Osteoblast (primary cell): ENCODE measurements around the gene NTRK2. TPM values are rescaled to one million over a fixed set of nuclear protein-coding genes. Genes with fewer than 3 reads are reported as not detected.

Source experiments
- DNase-seq: peaks from one replicate; pipeline ENCODE4 v3.0.0; 2011; ENCODE audit warnings: low spot score, mixed read lengths; ENCODE audit not compliant: insufficient read length; ENCODE audit errors: missing footprints
- H2AFZ ChIP-seq: 2 replicates; pipeline ENCODE4 v1.6.0; 2011; ENCODE audit warnings: mild to moderate bottlenecking, low read length
- H3K27ac ChIP-seq: 2 replicates; pipeline ENCODE4 v1.5.1; 2011; ENCODE audit warnings: mild to moderate bottlenecking, low read depth, low read length, moderate library complexity
- H3K27me3 ChIP-seq: 2 replicates; pipeline ENCODE4 v1.6.0; 2012; ENCODE audit warnings: mild to moderate bottlenecking, control low read depth, inconsistent platforms, low read length, moderate library complexity; ENCODE audit not compliant: insufficient read depth
- H3K36me3 ChIP-seq: 2 replicates; pipeline ENCODE4 v1.5.1; 2011; ENCODE audit warnings: mild to moderate bottlenecking, low read length, control low read depth, moderate library complexity; ENCODE audit not compliant: insufficient read depth
- H3K4me1 ChIP-seq: 2 replicates; pipeline ENCODE4 v1.5.1; 2011; ENCODE audit warnings: mild to moderate bottlenecking, low read length, control low read depth, moderate library complexity; ENCODE audit not compliant: insufficient read depth
- H3K4me2 ChIP-seq: 2 replicates; pipeline ENCODE4 v1.6.0; 2011; ENCODE audit warnings: mild to moderate bottlenecking, low read length; ENCODE audit not compliant: insufficient read depth
- H3K4me3 ChIP-seq: fragments of 200-600 bp; sonication (generic); 3 replicates; pipeline ENCODE4 v1.5.1; 2012; ENCODE audit warnings: mild to moderate bottlenecking, low read length, inconsistent platforms; ENCODE audit not compliant: insufficient read depth
- H3K79me2 ChIP-seq: 2 replicates; pipeline ENCODE4 v1.6.0; 2012; ENCODE audit warnings: mild to moderate bottlenecking, low read length, control low read depth, inconsistent platforms; ENCODE audit not compliant: insufficient read depth
- H3K9me3 ChIP-seq: 2 replicates; pipeline ENCODE4 v1.5.1; 2011; ENCODE audit warnings: low read depth, low read length, control low read depth
- H4K20me1 ChIP-seq: 2 replicates; pipeline ENCODE4 v1.6.0; 2012; ENCODE audit warnings: mild to moderate bottlenecking, low read length, control low read depth; ENCODE audit not compliant: insufficient read depth
- total RNA-seq: library from RNA; depleted of rRNA; stranded (reverse); fragments of >200 nt; gene quantifications from 2 replicates; pipeline ENCODE4 v1.2.3, GENCODE V29; 2012
- TF ChIP-seq, protein P1 (sequence below): IDR thresholded peaks from 2 replicates; pipeline ENCODE4 v1.5.1; 2011; ENCODE audit warnings: mild to moderate bottlenecking, low read depth, low read length, moderate library complexity; ENCODE audit errors: extremely low read depth

NTRK2 gene
- total RNA-seq, 1 donor: 3.3 TPM

DNA sequence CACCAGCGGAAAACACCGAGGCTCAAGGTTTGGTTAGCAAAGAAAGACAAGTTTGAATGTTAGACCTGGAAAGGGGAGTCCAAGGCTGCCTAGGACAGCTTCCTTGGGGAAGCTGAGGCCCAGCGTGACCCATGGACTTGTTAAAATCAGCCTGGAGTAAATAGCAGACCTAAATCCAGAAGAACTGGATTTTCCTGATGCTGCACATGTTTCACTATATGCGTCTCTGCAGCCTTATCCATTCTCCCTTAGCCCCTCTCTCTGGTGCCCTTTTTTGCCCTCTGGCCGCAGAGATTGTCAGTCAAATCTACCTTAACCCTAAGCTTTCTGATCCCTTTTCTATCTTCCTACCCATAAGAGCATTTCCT, 119.9 kb downstream of the NTRK2 start:
- Histone ChIP-seq H3K36me3 (no peaks in the 10 kb centered on the region), H3K79me2 (no peaks in the 10 kb centered on the region), H3K4me1 (no peaks in the 10 kb centered on the region), H3K9me3 (no peaks in the 10 kb centered on the region), H3K4me3 (no peak overlapping the region), H3K27ac (no peak overlapping the region), H2AFZ (no peak overlapping the region), H3K27me3 (no peaks in the 10 kb centered on the region), H3K4me2 (no peak overlapping the region), H4K20me1 (no peaks in the 10 kb centered on the region)
- TF ChIP-seq, protein P1, sequence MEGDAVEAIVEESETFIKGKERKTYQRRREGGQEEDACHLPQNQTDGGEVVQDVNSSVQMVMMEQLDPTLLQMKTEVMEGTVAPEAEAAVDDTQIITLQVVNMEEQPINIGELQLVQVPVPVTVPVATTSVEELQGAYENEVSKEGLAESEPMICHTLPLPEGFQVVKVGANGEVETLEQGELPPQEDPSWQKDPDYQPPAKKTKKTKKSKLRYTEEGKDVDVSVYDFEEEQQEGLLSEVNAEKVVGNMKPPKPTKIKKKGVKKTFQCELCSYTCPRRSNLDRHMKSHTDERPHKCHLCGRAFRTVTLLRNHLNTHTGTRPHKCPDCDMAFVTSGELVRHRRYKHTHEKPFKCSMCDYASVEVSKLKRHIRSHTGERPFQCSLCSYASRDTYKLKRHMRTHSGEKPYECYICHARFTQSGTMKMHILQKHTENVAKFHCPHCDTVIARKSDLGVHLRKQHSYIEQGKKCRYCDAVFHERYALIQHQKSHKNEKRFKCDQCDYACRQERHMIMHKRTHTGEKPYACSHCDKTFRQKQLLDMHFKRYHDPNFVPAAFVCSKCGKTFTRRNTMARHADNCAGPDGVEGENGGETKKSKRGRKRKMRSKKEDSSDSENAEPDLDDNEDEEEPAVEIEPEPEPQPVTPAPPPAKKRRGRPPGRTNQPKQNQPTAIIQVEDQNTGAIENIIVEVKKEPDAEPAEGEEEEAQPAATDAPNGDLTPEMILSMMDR: no peak
- DNase-seq: no peak

DNA sequence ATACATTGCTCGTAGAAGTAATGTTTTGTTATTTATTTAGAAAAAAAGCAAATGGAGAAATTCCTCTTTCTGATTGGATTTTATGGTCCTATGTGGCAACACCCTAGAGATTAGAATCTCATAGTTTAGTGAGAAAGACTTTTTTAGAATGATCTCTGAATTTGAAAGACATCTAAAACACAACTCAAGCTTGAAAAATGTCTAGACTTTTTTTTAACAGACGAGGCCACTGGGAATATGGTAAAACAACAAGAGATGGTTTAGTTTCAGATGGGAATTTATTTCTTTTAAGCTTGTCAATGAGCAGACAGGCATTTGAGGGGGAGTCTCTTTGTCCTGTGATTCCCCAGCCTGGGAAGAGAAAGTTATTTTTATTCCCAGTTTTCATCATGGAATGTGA, 122.1 kb downstream of the NTRK2 start:
- no peak for DNase-seq
- Histone ChIP-seq H3K79me2 (no peaks in the 10 kb centered on the region), H3K36me3 (no peaks in the 10 kb centered on the region), H3K27me3 (no peaks in the 10 kb centered on the region), H3K4me2 (no peak overlapping the region), H3K27ac (no peak overlapping the region), H3K4me1 (no peaks in the 10 kb centered on the region), H2AFZ (no peak overlapping the region), H4K20me1 (no peaks in the 10 kb centered on the region), H3K9me3 (no peaks in the 10 kb centered on the region), H3K4me3 (no peak overlapping the region)
- TF ChIP-seq, protein P1: no peak

DNA sequence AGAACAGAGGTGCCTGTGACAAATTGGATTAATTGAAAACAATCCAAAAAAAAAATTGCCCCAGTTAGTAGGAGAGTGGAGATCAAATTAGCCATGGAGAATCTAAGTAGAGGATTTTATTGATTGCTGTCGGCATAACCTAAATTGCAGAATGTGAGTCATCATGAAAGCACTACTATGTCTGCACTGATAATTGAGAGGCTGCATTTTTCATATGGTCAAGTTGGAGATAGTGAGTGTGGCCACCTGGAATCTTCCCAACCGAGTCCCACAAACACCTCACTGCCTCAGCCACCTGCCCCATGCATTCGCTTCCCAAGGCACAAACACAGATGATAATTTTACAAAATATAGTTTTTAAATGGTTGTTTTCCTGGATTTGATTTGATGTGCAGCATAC, 123.7 kb downstream of the NTRK2 start:
- no peaks in the 10 kb centered on the region for H3K36me3 ChIP-seq
- DNase-seq: no peak
- H3K79me2 ChIP-seq: no peaks in the 10 kb centered on the region
- TF ChIP-seq, protein P1: no peak
- no peak overlapping the region for H3K27ac ChIP-seq
- H3K4me2 ChIP-seq: no peak overlapping the region
- no peaks in the 10 kb centered on the region for H4K20me1 ChIP-seq
- no peaks in the 10 kb centered on the region for H3K9me3 ChIP-seq
- H2AFZ ChIP-seq: no peak overlapping the region
- H3K27me3 ChIP-seq: no peaks in the 10 kb centered on the region
- H3K4me1 ChIP-seq: no peaks in the 10 kb centered on the region
- H3K4me3 ChIP-seq: no peak overlapping the region

DNA sequence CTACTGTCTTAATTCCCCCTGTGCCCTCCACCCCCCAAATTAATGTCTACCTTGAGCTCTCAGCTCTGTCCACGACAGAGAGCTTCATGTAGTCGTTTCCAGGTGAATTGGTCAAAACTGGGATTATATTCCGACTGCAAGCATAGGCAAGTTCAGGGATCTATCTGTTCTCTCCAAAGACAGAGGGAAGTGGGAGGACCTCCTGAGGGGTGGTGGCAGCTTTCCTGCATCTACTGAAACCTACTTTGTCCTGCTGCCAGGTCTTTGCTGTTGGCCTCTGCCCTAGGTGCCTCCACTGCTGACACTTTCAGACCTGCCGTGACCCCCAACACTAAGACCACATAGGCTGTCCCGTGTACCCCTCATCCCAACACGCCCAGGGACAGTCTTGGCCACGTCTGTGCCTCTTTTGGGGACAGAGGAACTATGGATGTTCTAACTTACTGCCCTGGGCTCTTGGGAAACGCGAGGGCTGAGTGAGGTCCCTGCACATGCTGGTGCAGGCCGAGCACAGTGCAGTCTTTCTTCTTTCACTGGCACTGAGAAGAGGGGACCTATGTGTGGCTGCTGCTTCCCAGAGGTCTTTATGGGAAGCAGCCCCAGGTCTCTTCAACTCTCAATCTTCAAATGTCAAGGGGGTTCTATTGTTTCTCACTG, 125.6 kb downstream of the NTRK2 start:
- H2AFZ ChIP-seq: no peak overlapping the region
- H3K79me2 ChIP-seq: no peaks in the 10 kb centered on the region
- no peaks in the 10 kb centered on the region for H3K36me3 ChIP-seq
- no peak overlapping the region for H3K27ac ChIP-seq
- H3K4me2 ChIP-seq: no peak overlapping the region
- no peaks in the 10 kb centered on the region for H3K27me3 ChIP-seq
- DNase-seq: no peak
- H3K4me3 ChIP-seq: no peak overlapping the region
- TF ChIP-seq, protein P1: no peak
- no peaks in the 10 kb centered on the region for H3K4me1 ChIP-seq
- no peaks in the 10 kb centered on the region for H4K20me1 ChIP-seq
- H3K9me3 ChIP-seq: no peaks in the 10 kb centered on the region
